22Rv1 (cell line): ENCODE results near the gene IFNLR1.

Source experiments
- CTCF ChIP-seq: fragments of 450-650 bp; IDR thresholded peaks from 2 replicates; pipeline ENCODE4 v1.5.1; 2017; ENCODE audit warnings: mild to moderate bottlenecking
- ZFX ChIP-seq: fragments of 450-650 bp; IDR thresholded peaks from 2 replicates; pipeline ENCODE4 v1.6.1; 2017; ENCODE audit warnings: antibody characterized with exemption, borderline replicate concordance

DNA sequence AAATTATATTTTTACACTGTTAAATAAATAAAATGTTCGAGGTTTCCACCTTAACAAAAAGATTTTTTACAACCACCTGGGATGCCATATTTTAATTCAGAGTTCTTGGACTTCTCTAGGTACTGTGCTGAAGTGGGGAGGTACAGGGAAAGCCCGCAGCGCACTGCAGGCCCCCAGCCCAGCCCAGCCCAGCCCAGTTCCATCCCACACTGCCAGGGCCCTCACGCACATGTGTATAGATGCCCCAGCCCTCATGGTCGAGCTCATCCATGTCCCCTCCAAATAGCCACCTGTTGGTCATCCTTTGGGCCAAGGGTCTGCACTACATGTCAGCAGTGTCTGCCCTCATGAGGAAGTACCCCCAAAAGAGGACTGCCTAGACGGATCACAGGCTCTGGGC is 63.5 kb downstream of the IFNLR1 start:
- TF ChIP-seq CTCF: no peak
- TF ChIP-seq ZFX: no peak
